H9 (cell line): ENCODE measurements around the gene TRAPPC2B. TPM values are rescaled to one million over a fixed set of nuclear protein-coding genes. Genes with fewer than 3 reads are reported as not detected.
A peak's percentile ranks its signal among the peaks of the same experiment; 100 is the strongest.

Source experiments
- DNase-seq: peaks from one replicate; pipeline ENCODE4 v3.0.0-alpha.2; 2017
- H2AFZ ChIP-seq: one replicate; pipeline ENCODE4 v1.6.1; 2013; ENCODE audit warnings: mild to moderate bottlenecking, low read length, control low read depth, moderate library complexity
- H2AK5ac ChIP-seq: 2 replicates; pipeline ENCODE4 v1.6.1; 2013; ENCODE audit warnings: low read length, control low read depth, mixed read lengths; ENCODE audit not compliant: insufficient read length
- H2BK120ac ChIP-seq: one replicate; pipeline ENCODE4 v1.6.1; 2013; ENCODE audit warnings: low read depth, mild to moderate bottlenecking, low read length, control low read depth, inconsistent platforms; ENCODE audit not compliant: poor library complexity, severe bottlenecking
- H2BK12ac ChIP-seq: 2 replicates; pipeline ENCODE4 v1.6.1; 2013; ENCODE audit warnings: low read length, control low read depth, mixed read lengths, low read depth; ENCODE audit not compliant: insufficient read length
- H2BK15ac ChIP-seq: 2 replicates; pipeline ENCODE4 v1.6.1; 2013; ENCODE audit warnings: low read depth, low read length, control low read depth
- H2BK20ac ChIP-seq: one replicate; pipeline ENCODE4 v1.6.1; 2013; ENCODE audit warnings: low read depth, mild to moderate bottlenecking, low read length, control low read depth, inconsistent platforms; ENCODE audit not compliant: poor library complexity, severe bottlenecking
- H2BK5ac ChIP-seq: 2 replicates; pipeline ENCODE4 v1.6.1; 2013; ENCODE audit warnings: low read length, control low read depth, mixed read lengths; ENCODE audit not compliant: insufficient read length
- H3K14ac ChIP-seq: 2 replicates; pipeline ENCODE4 v1.6.1; 2013; ENCODE audit warnings: low read length, control low read depth; ENCODE audit not compliant: insufficient read depth
- H3K18ac ChIP-seq: 2 replicates; pipeline ENCODE4 v1.6.1; 2013; ENCODE audit warnings: low read depth, mild to moderate bottlenecking, mixed read lengths, low read length, control low read depth; ENCODE audit not compliant: insufficient read length
- H3K23ac ChIP-seq: 2 replicates; pipeline ENCODE4 v1.6.1; 2013; ENCODE audit warnings: low read length, control low read depth, mixed read lengths, low read depth; ENCODE audit not compliant: insufficient read length
- H3K23me2 ChIP-seq: 2 replicates; pipeline ENCODE4 v1.6.1; 2013; ENCODE audit warnings: low read depth, mild to moderate bottlenecking, mixed read lengths, low read length, control low read depth; ENCODE audit not compliant: insufficient read length, poor library complexity, severe bottlenecking
- H3K27ac ChIP-seq: 2 replicates; pipeline ENCODE4 v1.5.1; 2013; ENCODE audit warnings: low read length, control low read depth, mixed read lengths, low read depth; ENCODE audit not compliant: insufficient read length
- H3K27me3 ChIP-seq: 2 replicates; pipeline ENCODE4 v1.6.1; 2013; ENCODE audit warnings: low read length, control low read depth, inconsistent platforms; ENCODE audit not compliant: insufficient read depth
- H3K4ac ChIP-seq: 2 replicates; pipeline ENCODE4 v1.6.1; 2013; ENCODE audit warnings: low read depth, mild to moderate bottlenecking, control low read depth, inconsistent platforms, low read length, moderate library complexity
- H3K4me1 ChIP-seq: 2 replicates; pipeline ENCODE4 v1.6.1; 2013; ENCODE audit warnings: low read length, control low read depth, inconsistent platforms; ENCODE audit not compliant: insufficient read depth
- H3K4me2 ChIP-seq: 2 replicates; pipeline ENCODE4 v1.6.1; 2013; ENCODE audit warnings: low read length, control low read depth, mixed read lengths; ENCODE audit not compliant: insufficient read length, insufficient read depth
- H3K56ac ChIP-seq: 2 replicates; pipeline ENCODE4 v1.6.1; 2013; ENCODE audit warnings: low read depth, mild to moderate bottlenecking, mixed read lengths, low read length, control low read depth; ENCODE audit not compliant: insufficient read length
- H3K79me1 ChIP-seq: 2 replicates; pipeline ENCODE4 v1.6.1; 2013; ENCODE audit warnings: low read depth, mild to moderate bottlenecking, moderate library complexity, low read length, control low read depth, inconsistent platforms; ENCODE audit not compliant: insufficient read depth, poor library complexity, severe bottlenecking
- H3K79me2 ChIP-seq: 2 replicates; pipeline ENCODE4 v1.6.1; 2013; ENCODE audit warnings: low read length, control low read depth, inconsistent platforms; ENCODE audit not compliant: insufficient read depth
- H3K9ac ChIP-seq: 2 replicates; pipeline ENCODE4 v1.6.1; 2013; ENCODE audit warnings: low read length, control low read depth, mixed read lengths; ENCODE audit not compliant: insufficient read length; ENCODE audit errors: extremely low read depth
- H3K9me3 ChIP-seq: one replicate; pipeline ENCODE4 v1.6.1; 2013; ENCODE audit warnings: low read depth, low read length, inconsistent platforms; ENCODE audit not compliant: control insufficient read depth
- H3T11ph ChIP-seq: one replicate; pipeline ENCODE4 v1.6.1; 2013; ENCODE audit warnings: mild to moderate bottlenecking, low read length, control low read depth, inconsistent platforms
- H4K20me1 ChIP-seq: one replicate; pipeline ENCODE4 v1.6.1; 2013; ENCODE audit not compliant: control insufficient read depth, insufficient read length, insufficient read depth
- H4K5ac ChIP-seq: 2 replicates; pipeline ENCODE4 v1.6.1; 2013; ENCODE audit warnings: low read depth, mild to moderate bottlenecking, mixed read lengths, low read length, control low read depth; ENCODE audit not compliant: insufficient read length
- H4K8ac ChIP-seq: replicated peaks from 2 replicates; pipeline ENCODE4 v1.6.1; 2013; ENCODE audit warnings: low read length, control low read depth, mixed read lengths, low read depth; ENCODE audit not compliant: insufficient read length
- H4K91ac ChIP-seq: 2 replicates; pipeline ENCODE4 v1.6.1; 2013; ENCODE audit warnings: low read depth, mild to moderate bottlenecking, moderate library complexity, mixed read lengths, low read length, control low read depth; ENCODE audit not compliant: insufficient read length
- H3K27ac Mint-ChIP-seq, 3 experiments: 2 replicates in 2 of 3; 3 replicates in 1 of 3; pipeline ENCODE4 v1.8.0; 2020 to 2021; ENCODE audit warnings: mixed read lengths in 3 of 3, mild to moderate bottlenecking in 1 of 3, moderate library complexity in 1 of 3
- H3K27me3 Mint-ChIP-seq: 2 replicates; pipeline ENCODE4 v1.8.0; 2021; ENCODE audit warnings: low read depth, mild to moderate bottlenecking, moderate library complexity, mixed read lengths
- H3K36me3 Mint-ChIP-seq, 3 experiments: 2 replicates in 2 of 3; 3 replicates in 1 of 3; pipeline ENCODE4 v1.8.0; 2020 to 2021; ENCODE audit warnings: low read depth in 3 of 3, mixed read lengths in 3 of 3; ENCODE audit not compliant: insufficient read depth in 1 of 3
- H3K4me1 Mint-ChIP-seq, 2 experiments: 2 replicates each; pipeline ENCODE4 v1.8.0; 2020; ENCODE audit warnings: mixed read lengths in 2 of 2
- H3K4me3 Mint-ChIP-seq, 2 experiments: 2 replicates in 1 of 2; 3 replicates in 1 of 2; pipeline ENCODE4 v1.8.0; 2020 to 2021; ENCODE audit warnings: mild to moderate bottlenecking in 2 of 2, mixed read lengths in 2 of 2, moderate library complexity in 1 of 2
- H3K9me3 Mint-ChIP-seq, 2 experiments: 2 replicates in 1 of 2; 3 replicates in 1 of 2; pipeline ENCODE4 v1.8.0; 2020; ENCODE audit warnings: mild to moderate bottlenecking in 2 of 2, mixed read lengths in 2 of 2, moderate library complexity in 1 of 2
- whole genome bisulfite sequencing: extraction: QIAGEN DNeasy Blood & Tissue Kit; methylation state at CpG from one replicate; pipeline ENCODE4 v1.1.7; 2013; ENCODE audit warnings: missing lambda C conversion rate, low lambda C conversion rate, mixed read lengths; ENCODE audit not compliant: insufficient read length; ENCODE audit errors: extremely low coverage; 5-methylcytosine and 5-hydroxymethylcytosine counted together
- total RNA-seq: library from RNA; stranded (reverse); gene quantifications from 2 replicates; pipeline ENCODE4 v1.2.1, GENCODE V29; 2021
- TF ChIP-seq, protein P1 (sequence below): fragments of 200-600 bp; sonication (generic); conservative IDR thresholded peaks from 3 replicates; pipeline ENCODE4 v1.8.0; 2021; ENCODE audit warnings: antibody characterized with exemption, mild to moderate bottlenecking

The TRAPPC2B gene
- total RNA-seq, 1 experiment from 2014 or later = 12.4 TPM

DNA sequence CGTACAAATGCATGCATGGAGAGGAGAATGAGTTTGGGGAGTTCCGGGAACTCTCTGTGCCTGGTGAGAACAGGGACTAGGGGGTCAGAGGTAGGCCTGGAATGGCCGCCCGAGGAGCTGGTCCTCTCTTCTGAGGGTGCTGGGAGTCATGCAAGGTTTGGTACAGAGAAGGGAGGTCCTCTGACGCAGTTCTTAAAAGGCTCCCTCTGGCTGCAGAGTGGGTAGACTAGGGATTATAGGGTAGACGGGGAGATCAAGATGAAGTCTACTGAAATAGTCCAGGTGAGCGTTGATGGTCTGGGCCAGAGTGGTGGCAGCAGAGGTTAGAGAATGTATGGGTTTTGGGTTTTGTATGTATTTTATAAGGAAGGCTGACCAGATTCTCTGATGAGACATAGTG, 11.5 kb upstream of the TRAPPC2B start:
- Histone ChIP-seq H3K4me2 (peak overlapping the region; percentile 99), H4K20me1 (no peaks in the 10 kb centered on the region), H3K18ac (no peak overlapping the region), H4K91ac (no peak overlapping the region), H4K5ac (peak overlapping the region; percentile 27), H3K79me1 (peaks cover 3% of the 10 kb centered on the region), H3K56ac (no peak overlapping the region), H3K23ac (no peak overlapping the region), H2BK15ac (no peak overlapping the region), H2BK120ac (no peak overlapping the region), H2BK12ac (no peak overlapping the region), H2BK20ac (no peak overlapping the region), H2AFZ (no peak overlapping the region), H3K9me3 (no peaks in the 10 kb centered on the region), H4K8ac (no peak overlapping the region), H3T11ph (no peak overlapping the region), H3K27me3 (no peaks in the 10 kb centered on the region), H2AK5ac (no peak overlapping the region), H3K27ac (no peak overlapping the region), H3K23me2 (peaks cover 7% of the 10 kb centered on the region), H3K79me2 (peaks cover 13% of the 10 kb centered on the region; the same call in 1 of the 2 replicates), H3K4me1 (no peaks in the 10 kb centered on the region), H3K4ac (no peak overlapping the region), H3K9ac (peak overlapping the region; percentile 89), H3K14ac (peak overlapping the region; percentile 70), H2BK5ac (no peak overlapping the region)
- peaks cover 20 to 33% (median 33%) of the 10 kb centered on the region in 3 experiments; a peak in 6 of 7 replicates for H3K36me3 Mint-ChIP-seq
- peak overlapping the region; percentile 80 to 96 (median 91); a peak in 6 of 7 replicates for H3K27ac Mint-ChIP-seq
- no peak for DNase-seq
- H3K4me3 Mint-ChIP-seq = peak overlapping the region; percentile 97 to 98
- peaks cover 12 to 20% of the 10 kb centered on the region in 2 experiments for H3K4me1 Mint-ChIP-seq
- peaks cover 2% of the 10 kb centered on the region for H3K27me3 Mint-ChIP-seq
- H3K9me3 Mint-ChIP-seq = no peaks in the 10 kb centered on the region
- TF ChIP-seq, protein P1, sequence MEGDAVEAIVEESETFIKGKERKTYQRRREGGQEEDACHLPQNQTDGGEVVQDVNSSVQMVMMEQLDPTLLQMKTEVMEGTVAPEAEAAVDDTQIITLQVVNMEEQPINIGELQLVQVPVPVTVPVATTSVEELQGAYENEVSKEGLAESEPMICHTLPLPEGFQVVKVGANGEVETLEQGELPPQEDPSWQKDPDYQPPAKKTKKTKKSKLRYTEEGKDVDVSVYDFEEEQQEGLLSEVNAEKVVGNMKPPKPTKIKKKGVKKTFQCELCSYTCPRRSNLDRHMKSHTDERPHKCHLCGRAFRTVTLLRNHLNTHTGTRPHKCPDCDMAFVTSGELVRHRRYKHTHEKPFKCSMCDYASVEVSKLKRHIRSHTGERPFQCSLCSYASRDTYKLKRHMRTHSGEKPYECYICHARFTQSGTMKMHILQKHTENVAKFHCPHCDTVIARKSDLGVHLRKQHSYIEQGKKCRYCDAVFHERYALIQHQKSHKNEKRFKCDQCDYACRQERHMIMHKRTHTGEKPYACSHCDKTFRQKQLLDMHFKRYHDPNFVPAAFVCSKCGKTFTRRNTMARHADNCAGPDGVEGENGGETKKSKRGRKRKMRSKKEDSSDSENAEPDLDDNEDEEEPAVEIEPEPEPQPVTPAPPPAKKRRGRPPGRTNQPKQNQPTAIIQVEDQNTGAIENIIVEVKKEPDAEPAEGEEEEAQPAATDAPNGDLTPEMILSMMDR = no peak
- no CpG with 5 or more reads among the region's 7 CpGs for WGBS
